ENCODE results near the gene EVC2. TPM values are rescaled to one million over a fixed set of nuclear protein-coding genes. Genes with fewer than 3 reads are reported as not detected.
A peak's percentile ranks its signal among the peaks of the same experiment; 100 is the strongest.

Gene EVC2
- total and polyA plus RNA-seq, 2 experiments from 2014 or later: 4.3 to 8.1 TPM

GRCh38 chr4:5552451-5552850 is 155.9 kb downstream of the EVC2 start:
- no peak for DNase-seq
- no peaks in the 10 kb centered on the region for H4K20me1 ChIP-seq (ENCODE audit: insufficient read depth)
- no peak overlapping the region for H3K9ac ChIP-seq
- H3K27me3 ChIP-seq (replicated peaks; ENCODE audit: insufficient read depth): no peaks in the 10 kb centered on the region
- in situ Hi-C loops (cut with MboI): no loop called here
- H3K9me3 ChIP-seq (ENCODE audit: low read depth): no peaks in the 10 kb centered on the region
- no peaks in the 10 kb centered on the region for H3K79me2 ChIP-seq (ENCODE audit: insufficient read depth)
- WGBS, 2 experiments (ENCODE audit: low coverage in 1 of 2, low lambda C conversion rate in 2 of 2, missing lambda C conversion rate in 2 of 2): 81 to 84% methylated on average over 3 of the region's 3 CpGs
- H3K4me1 ChIP-seq (ENCODE audit: insufficient read depth): no peaks in the 10 kb centered on the region
- no peaks in the 10 kb centered on the region for H3F3A ChIP-seq (ENCODE audit: insufficient read depth)
- no peak overlapping the region for H3K4me3 ChIP-seq
- H3K9me2 ChIP-seq (ENCODE audit: insufficient read depth): no peaks in the 10 kb centered on the region
- TF ChIP-seq EZH2phosphoT487 (IDR thresholded peaks at IDR 0.05; ENCODE audit: insufficient read depth, low read depth): no peak
- TF ChIP-seq EZH2 (IDR thresholded peaks at IDR 0.05; ENCODE audit: insufficient read depth, poor library complexity, severe bottlenecking): no peak
- no peak overlapping the region for H2AFZ ChIP-seq
- peaks cover 16% of the 10 kb centered on the region; the same call in 1 of the 2 replicates for H3K36me3 ChIP-seq (ENCODE audit: low read depth)
- H3K4me2 ChIP-seq (ENCODE audit: unreplicated experiment): no peak overlapping the region
- no peak overlapping the region for H3K27ac ChIP-seq

DNA sequence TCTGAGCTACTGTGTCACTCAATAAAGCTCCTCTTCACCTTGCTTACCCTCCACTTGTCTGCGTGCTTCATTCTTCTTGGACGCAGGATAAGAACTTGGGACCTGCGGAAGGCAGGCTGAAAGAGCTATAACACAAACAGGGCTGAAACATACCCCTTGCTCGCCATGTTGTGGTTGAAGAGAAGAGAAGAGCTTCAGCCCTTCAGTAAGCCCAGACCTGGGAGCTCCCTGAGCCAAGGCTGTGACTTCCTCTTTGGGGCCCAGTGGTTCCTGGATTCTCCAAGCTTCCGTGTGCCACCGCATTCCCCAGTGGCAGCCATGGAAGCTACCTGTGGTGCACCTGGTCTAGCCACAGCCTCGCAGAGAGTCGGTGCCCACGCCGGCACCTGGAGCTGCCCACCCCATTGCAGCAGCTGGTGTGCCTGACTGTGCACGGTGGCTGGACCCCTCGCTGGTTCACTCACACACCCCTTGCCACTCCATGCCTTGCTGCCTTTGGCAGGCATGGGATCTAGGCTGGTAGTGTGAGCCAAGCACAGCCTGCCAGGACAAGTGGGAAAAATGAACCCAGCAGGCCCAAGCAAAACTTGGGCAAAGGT is 160.6 kb downstream of the EVC2 start:
- no peaks in the 10 kb centered on the region for H3K9me3 ChIP-seq (ENCODE audit: low read depth)
- WGBS, 2 experiments (ENCODE audit: low coverage in 1 of 2, low lambda C conversion rate in 2 of 2, missing lambda C conversion rate in 2 of 2): 93 to 98% methylated on average over 12 of the region's 12 CpGs
- in situ Hi-C loops (cut with MboI): no loop called here
- no peaks in the 10 kb centered on the region for H3K27me3 ChIP-seq (replicated peaks; ENCODE audit: insufficient read depth)
- H3K4me2 ChIP-seq (ENCODE audit: unreplicated experiment): no peak overlapping the region
- H3K4me1 ChIP-seq (ENCODE audit: insufficient read depth): no peaks in the 10 kb centered on the region
- H3K9ac ChIP-seq: no peak overlapping the region
- H3K4me3 ChIP-seq: no peak overlapping the region
- no peak for DNase-seq
- H3F3A ChIP-seq (ENCODE audit: insufficient read depth): no peaks in the 10 kb centered on the region
- H2AFZ ChIP-seq: no peak overlapping the region
- no peak overlapping the region for H3K27ac ChIP-seq
- H3K9me2 ChIP-seq (ENCODE audit: insufficient read depth): no peaks in the 10 kb centered on the region
- TF ChIP-seq EZH2 (IDR thresholded peaks at IDR 0.05; ENCODE audit: insufficient read depth, poor library complexity, severe bottlenecking) (no peak), EZH2phosphoT487 (IDR thresholded peaks at IDR 0.05; ENCODE audit: insufficient read depth, low read depth) (no peak)
- H4K20me1 ChIP-seq (ENCODE audit: insufficient read depth): no peaks in the 10 kb centered on the region
- no peaks in the 10 kb centered on the region for H3K79me2 ChIP-seq (ENCODE audit: insufficient read depth)
- peaks cover 12% of the 10 kb centered on the region; the same call in 1 of the 2 replicates for H3K36me3 ChIP-seq (ENCODE audit: low read depth)

- 0 out of 2 replicates have a peak, but pooled peaks cover 4% of the 10 kb centered on the region for H3K36me3 ChIP-seq (ENCODE audit: low read depth)
- WGBS, 2 experiments (ENCODE audit: low coverage in 1 of 2, low lambda C conversion rate in 2 of 2, missing lambda C conversion rate in 2 of 2): 56 to 73% methylated on average over 2 of the region's 2 CpGs
- H3K79me2 ChIP-seq (ENCODE audit: insufficient read depth): no peaks in the 10 kb centered on the region
- H3K4me3 ChIP-seq: no peak overlapping the region
- H3F3A ChIP-seq (ENCODE audit: insufficient read depth): no peaks in the 10 kb centered on the region
- no peaks in the 10 kb centered on the region for H4K20me1 ChIP-seq (ENCODE audit: insufficient read depth)
- no peaks in the 10 kb centered on the region for H3K27me3 ChIP-seq (replicated peaks; ENCODE audit: insufficient read depth)
- in situ Hi-C loops (cut with MboI): no loop called here
- H3K4me1 ChIP-seq (ENCODE audit: insufficient read depth): no peaks in the 10 kb centered on the region
- TF ChIP-seq EZH2 (IDR thresholded peaks at IDR 0.05; ENCODE audit: insufficient read depth, poor library complexity, severe bottlenecking) (no peak), EZH2phosphoT487 (IDR thresholded peaks at IDR 0.05; ENCODE audit: insufficient read depth, low read depth) (no peak)
- H3K9ac ChIP-seq: no peak overlapping the region
- H3K4me2 ChIP-seq (ENCODE audit: unreplicated experiment): no peak overlapping the region
- H3K9me3 ChIP-seq (ENCODE audit: low read depth): no peaks in the 10 kb centered on the region
- H3K27ac ChIP-seq: no peak overlapping the region
- peak; percentile 36 for DNase-seq
- no peak overlapping the region for H2AFZ ChIP-seq
- no peaks in the 10 kb centered on the region for H3K9me2 ChIP-seq (ENCODE audit: insufficient read depth)
These were observed 163.1 kb downstream of the EVC2 start for GRCh38 chr4:5545271-5545670.

- Histone ChIP-seq H3K36me3 (ENCODE audit: low read depth) (0 out of 2 replicates have a peak, but pooled peaks cover 4% of the 10 kb centered on the region), H4K20me1 (ENCODE audit: insufficient read depth) (no peaks in the 10 kb centered on the region), H3K79me2 (ENCODE audit: insufficient read depth) (no peaks in the 10 kb centered on the region), H3K9me3 (ENCODE audit: low read depth) (no peaks in the 10 kb centered on the region), H3F3A (ENCODE audit: insufficient read depth) (no peaks in the 10 kb centered on the region), H3K27ac (no peak overlapping the region), H3K9ac (no peak overlapping the region), H3K9me2 (ENCODE audit: insufficient read depth) (no peaks in the 10 kb centered on the region), H3K4me3 (no peak overlapping the region), H3K4me2 (ENCODE audit: unreplicated experiment) (no peak overlapping the region), H3K4me1 (ENCODE audit: insufficient read depth) (no peaks in the 10 kb centered on the region), H2AFZ (no peak overlapping the region), H3K27me3 (replicated peaks; ENCODE audit: insufficient read depth) (no peaks in the 10 kb centered on the region)
- no peak for DNase-seq
- in situ Hi-C loops (cut with MboI): no loop called here
- TF ChIP-seq EZH2 (IDR thresholded peaks at IDR 0.05; ENCODE audit: insufficient read depth, poor library complexity, severe bottlenecking): no peak
- no peak for TF ChIP-seq EZH2phosphoT487 (IDR thresholded peaks at IDR 0.05; ENCODE audit: insufficient read depth, low read depth)
- WGBS, 2 experiments (ENCODE audit: low coverage in 1 of 2, low lambda C conversion rate in 2 of 2, missing lambda C conversion rate in 2 of 2): 68 to 71% methylated on average over 5 of the region's 5 CpGs
These were observed 163.6 kb downstream of the EVC2 start for GRCh38 chr4:5544762-5545161.

All from GM23248 (cell line).